Adrenal gland (tissue), 5 donors: ENCODE results near the gene TMEM51.

Source experiments
- POLR2A ChIP-seq, 2 donors: fragments of 450-650 bp; IDR thresholded peaks; one replicate each; pipeline ENCODE4 v1.6.1; 2017; ENCODE audit warnings: antibody characterized with exemption in 2 of 2, mild to moderate bottlenecking in 2 of 2, moderate library complexity in 1 of 2
- TF ChIP-seq, protein P1 (sequence below), 6 experiments: fragments of 450-650 bp in 4 of 6; fragments of 200-600 bp in 2 of 6; sonication (generic) in 1 of 6; IDR thresholded peaks; 1 replicate in 5 of 6; 2 replicates in 1 of 6; pipeline versions ENCODE4 v1.5.1 to v1.8.0; 2016 to 2021; ENCODE audit warnings: antibody characterized with exemption in 6 of 6, mild to moderate bottlenecking in 2 of 6, moderate library complexity in 1 of 6
- donor health status: DM: no; HTN: no; CAD: no.

DNA sequence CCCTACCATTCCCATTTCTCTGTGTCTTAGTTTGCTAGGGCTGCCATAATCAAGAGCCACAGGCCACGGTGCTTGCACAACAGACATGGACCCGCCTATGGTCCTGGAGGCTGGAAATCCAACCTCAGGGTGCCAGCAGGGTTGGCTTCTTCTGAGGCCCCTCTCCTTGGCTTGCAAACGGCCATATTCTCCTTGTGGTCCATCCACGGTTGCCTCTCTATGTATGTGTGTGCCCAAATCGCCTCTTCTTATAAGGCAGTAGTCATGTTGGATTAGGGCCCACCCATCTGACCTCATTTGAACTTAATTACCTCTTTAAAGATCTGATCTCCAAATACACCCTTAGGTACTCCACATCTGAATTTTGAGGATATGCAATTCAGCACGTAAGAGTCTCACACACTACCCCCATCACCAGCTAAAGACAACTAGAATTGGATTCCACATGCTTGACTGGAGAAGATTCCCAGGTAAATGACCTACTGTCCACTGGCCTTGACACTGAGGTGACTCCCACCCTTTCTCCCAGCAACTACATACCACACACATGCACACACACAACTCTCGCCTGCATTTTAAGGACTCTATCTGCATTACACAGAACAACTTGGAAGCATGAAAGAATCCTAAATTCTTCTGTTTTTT, 28.3 kb upstream of the TMEM51 start:
- TF ChIP-seq, protein P1, sequence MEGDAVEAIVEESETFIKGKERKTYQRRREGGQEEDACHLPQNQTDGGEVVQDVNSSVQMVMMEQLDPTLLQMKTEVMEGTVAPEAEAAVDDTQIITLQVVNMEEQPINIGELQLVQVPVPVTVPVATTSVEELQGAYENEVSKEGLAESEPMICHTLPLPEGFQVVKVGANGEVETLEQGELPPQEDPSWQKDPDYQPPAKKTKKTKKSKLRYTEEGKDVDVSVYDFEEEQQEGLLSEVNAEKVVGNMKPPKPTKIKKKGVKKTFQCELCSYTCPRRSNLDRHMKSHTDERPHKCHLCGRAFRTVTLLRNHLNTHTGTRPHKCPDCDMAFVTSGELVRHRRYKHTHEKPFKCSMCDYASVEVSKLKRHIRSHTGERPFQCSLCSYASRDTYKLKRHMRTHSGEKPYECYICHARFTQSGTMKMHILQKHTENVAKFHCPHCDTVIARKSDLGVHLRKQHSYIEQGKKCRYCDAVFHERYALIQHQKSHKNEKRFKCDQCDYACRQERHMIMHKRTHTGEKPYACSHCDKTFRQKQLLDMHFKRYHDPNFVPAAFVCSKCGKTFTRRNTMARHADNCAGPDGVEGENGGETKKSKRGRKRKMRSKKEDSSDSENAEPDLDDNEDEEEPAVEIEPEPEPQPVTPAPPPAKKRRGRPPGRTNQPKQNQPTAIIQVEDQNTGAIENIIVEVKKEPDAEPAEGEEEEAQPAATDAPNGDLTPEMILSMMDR (IDR thresholded peaks at IDR 0.05) = no peak
- no peak for TF ChIP-seq POLR2A (IDR thresholded peaks at IDR 0.05)
